Activated CD8-positive, alpha-beta memory T cell treated with anti-CD3 and anti-CD28 coated beads for 48 hours (primary cell): Measurements from ENCODE around the gene NAP1L5.

Experiments
- DNase-seq, 3 experiments: peaks; one replicate each; pipeline ENCODE4 v3.0.0-alpha.2; 2020; ENCODE audit warnings: low read depth in 2 of 3, low spot score in 2 of 3

NAP1L5 gene, protein sequence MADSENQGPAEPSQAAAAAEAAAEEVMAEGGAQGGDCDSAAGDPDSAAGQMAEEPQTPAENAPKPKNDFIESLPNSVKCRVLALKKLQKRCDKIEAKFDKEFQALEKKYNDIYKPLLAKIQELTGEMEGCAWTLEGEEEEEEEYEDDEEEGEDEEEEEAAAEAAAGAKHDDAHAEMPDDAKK

DNA sequence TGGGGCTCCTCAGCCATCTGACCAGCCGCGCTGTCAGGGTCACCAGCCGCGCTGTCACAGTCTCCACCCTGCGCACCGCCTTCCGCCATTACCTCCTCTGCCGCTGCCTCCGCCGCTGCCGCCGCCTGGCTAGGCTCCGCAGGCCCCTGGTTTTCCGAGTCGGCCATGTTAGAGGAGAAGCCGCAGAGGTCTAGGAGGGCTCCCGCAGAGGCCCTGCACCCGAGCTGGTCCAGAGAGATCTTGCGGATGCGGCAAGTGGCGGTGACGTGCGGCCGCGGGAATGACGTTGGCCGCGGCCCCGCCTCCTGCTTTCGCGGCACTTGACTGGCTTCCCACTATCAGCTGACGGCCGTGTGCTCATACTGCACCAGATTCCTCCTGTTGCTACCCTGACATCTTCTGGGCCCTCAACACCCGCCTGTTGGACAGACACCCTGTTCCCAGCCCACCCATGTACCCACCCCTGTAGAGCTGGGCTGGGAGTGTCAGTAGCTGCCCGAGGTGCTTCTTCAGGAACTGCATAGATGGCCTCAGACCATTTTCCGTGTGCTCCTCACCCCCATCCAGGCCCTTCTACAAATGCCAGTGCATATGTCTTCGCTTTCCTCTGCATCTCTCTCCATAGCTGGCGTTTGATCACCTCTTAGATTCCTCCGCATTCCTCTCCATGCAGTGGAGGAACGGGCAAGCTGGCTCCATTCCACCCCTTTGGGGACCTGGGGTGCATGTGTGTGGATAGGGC lies at the start of gene NAP1L5:
Gene NAP1L5 (minus strand): TSS at position 242 of the 742 bp plus-strand sequence. CDS start 75 bp downstream, at position 167.
- DNase-seq, result peak; percentile 21 to 46 (median 30)

DNA sequence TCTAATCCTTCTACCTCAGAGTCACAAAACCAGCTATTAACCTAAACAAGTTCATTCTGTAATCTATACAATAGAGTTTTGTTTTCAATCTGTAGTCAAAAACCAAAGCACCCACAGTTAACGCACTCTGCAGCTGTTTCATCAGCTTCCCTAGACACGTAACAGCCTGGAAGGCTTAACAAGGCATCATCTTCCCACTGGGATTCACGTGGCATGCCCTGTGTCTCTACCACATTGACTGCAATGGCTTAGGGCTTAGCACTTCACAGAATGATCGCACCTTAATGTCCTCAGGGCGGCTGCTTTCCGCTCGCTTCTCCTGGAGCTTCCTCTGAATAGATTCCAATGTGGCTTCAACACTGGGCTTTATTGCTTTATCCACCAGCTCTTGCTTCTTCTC lies 49.7 kb upstream of the NAP1L5 start:
- DNase-seq, result no peak

DNA sequence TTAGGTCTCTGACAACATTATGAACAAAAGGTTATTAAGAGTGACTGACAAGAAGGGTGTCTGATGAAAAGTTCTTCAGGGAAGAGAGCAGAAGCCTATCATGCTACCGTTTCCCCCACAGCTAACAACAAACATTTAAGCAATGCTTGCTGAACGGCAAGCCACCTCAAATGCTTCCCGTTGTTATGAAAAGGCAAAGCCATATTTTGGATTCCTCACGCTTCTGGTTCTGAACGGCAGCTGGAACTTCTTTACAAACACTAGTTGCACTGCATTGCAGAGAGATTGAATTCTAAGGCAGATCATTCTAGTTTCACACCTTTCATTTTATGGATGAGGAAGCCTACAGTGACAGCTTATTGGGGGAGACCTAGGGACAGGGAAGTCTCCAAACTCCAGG lies 48.6 kb upstream of the NAP1L5 start:
- DNase-seq, result no peak

DNA sequence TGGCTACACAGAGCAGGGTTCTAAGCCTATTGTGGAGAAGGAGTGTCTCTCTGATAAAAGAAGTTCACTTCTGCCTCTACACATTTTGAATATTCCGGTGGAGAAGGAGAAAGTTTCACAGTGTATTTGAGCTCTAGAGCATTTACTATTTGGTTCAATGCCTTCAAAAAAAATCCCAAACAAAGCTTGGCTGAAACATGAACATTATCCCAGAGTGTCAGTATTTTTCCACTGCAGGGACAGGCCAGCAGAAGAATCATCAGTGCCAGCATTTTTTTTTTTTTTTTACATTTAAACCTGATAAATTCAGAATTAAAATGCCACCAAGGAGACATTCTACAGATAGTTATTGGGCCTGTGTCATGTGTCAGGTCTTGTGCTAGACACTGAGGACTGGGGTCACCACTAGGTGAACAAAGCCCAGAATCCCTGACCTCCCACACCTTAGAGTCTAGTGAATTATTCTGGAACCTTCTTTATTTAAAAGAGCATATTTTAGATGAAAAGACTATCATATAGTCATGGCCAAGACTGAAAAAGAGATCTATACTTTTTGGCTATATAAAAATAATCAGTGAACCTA lies 48.0 kb upstream of the NAP1L5 start:
- no peak for DNase-seq

DNA sequence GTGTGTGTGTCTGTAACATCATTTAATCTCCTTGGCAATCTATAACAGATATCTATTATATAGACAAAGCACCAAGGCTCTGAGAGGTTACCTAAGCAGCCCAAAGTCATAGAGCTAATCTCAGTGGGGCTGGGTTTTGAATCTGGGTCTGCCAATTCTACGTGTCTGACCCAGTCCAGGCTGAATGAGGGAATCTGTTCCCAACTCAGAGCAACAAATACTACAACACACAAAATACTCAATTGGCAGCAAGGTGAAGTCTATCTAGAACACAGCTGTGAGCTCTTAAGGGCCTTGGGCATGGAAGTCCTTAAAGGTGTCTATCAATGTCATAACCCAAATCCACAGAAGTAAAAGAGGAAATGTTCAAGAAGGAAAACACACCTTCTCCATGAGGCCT lies 47.5 kb upstream of the NAP1L5 start:
- no peak for DNase-seq

DNA sequence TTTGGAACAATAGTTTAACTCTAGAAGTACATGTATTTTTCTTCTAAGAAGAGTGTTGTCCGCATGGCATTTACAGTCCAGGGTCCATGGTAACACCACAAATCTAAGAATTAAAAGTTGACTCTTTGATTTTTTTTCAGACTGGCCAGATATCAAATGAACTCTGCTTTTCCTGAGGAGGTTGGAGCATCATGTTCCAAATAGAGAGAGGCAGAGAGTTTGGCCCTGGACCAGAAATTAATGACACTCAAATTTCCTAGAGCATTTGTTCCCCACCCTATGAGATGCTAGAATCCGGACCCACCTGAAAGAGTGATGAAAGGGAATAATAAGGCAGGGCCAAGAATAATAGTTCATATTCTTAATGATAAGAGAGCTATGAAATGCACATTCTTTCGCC lies 47.0 kb upstream of the NAP1L5 start:
- no peak for DNase-seq

DNA sequence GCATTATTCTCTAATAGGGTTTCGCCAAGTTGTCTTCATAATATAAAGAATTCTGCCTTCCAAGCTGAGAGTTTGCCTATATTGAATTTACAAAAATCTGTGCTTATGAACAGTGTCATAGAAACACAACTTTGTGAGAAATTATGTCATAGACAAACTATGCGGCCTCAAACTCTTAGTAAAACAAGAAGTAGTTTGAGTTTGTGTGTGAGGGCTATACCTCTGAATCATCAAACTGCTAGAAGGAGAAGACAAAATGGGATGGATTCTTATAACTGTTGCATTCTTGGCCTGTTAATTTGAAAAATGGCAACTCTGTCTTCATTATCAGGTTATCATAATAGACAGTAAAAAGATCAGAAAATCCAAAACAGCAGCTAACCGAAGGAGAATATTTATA lies 46.1 kb upstream of the NAP1L5 start:
- DNase-seq, result no peak

DNA sequence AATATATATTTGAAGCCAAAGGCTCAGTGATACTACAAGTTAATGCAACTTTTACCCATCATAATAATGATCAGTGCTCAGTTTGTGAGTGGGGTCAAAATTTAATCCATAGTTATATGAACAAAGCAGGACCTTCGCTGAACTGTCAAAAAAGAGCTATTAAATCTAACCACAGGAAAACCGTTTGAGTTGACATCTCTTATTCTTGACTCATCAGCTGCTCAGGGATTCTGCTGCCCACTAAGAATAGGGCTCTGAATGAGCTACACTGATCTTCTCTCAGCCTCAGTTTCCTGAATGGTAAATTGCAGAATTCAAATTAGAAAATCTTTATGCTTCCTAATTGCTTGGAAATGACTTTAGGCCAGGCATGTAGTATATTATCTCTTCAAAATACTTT lies 44.9 kb upstream of the NAP1L5 start:
- DNase-seq, result no peak

DNA sequence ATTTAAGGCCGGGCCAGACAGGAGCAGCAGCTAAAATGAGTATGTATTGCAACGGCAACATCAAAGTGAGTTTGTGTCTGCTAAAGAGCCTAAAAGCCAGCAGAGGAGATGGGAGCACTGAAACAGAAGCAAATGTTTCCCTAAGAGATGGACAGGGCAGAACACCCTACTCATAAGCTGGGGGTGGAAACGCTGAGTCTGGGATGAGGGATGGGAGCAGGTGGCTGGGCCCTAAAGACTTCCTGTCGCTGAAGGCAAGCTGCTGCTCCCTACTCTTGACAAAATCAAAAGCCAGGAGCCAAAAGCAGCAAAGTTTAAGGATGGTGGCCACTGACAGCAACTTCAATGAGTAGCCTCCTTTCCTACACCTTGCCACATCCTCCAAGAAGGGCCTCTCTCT lies 40.6 kb upstream of the NAP1L5 start:
- no peak for DNase-seq

DNA sequence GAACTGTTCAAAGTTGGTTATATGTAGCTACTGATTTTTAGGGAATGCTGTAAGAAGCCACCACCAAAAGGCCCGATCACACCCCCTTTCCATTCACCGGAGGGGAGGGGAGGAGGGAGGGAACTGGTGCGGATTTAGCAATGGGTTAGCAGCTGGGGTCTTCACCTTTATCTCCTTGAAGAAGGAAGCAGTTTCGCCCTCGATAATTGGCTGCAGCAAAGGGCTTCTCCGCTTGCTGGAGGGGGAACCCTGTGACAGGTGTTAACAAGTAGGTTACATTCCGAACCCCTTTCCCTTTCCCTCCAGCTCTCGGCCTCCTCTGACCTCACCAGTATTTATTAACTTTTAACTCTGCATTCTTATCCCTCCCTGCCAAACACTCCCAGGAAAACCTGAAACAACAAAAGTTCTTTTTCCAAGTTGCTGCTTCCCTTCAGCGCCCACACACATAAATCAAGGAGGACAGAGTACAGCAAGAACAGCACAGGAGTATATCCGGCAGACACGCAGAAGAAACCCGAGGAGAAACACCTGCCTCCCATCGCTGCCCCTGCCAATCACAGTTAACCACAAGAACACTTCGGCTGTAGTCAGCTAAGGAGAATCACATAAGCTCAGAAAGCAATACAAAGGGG lies 39.8 kb upstream of the NAP1L5 start:
- DNase-seq, result no peak

DNA sequence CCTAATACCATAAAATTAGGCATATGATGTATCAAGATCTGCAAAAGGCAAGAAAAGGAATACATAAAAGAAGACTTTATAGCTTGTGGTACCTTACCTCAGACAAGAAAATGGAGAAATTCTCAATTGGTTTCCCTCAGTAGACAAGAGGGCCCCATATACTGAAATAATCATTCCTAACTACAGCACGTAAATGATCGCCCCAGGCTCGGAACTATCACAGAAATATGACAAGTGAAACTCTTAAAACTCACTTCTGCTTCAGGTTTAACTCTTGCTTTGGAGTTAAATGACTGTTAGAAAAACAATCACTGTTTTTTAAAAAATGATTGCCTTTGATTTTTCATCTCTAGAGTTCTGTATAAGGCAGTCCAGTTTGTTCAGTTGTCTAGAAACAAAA lies 38.6 kb upstream of the NAP1L5 start:
- no peak for DNase-seq

DNA sequence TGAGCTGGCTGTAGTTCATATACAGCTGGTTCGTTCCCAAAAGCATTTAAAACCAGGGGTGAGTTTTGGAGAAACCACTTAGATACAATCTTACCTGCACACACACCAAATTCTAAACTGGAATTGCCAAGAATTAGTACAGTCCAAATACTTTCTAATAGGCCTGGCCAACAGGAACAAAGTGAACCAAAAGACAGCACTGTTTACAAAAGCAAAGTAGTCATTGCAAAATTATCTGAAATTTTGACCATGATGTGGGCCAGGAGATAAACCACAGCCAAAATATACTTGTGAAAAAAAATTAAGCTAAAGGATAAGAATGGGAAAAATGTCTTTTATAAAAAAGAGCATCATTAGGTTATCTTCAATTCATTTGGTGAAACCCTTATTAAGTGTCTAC lies 37.9 kb upstream of the NAP1L5 start:
- DNase-seq, result no peak

DNA sequence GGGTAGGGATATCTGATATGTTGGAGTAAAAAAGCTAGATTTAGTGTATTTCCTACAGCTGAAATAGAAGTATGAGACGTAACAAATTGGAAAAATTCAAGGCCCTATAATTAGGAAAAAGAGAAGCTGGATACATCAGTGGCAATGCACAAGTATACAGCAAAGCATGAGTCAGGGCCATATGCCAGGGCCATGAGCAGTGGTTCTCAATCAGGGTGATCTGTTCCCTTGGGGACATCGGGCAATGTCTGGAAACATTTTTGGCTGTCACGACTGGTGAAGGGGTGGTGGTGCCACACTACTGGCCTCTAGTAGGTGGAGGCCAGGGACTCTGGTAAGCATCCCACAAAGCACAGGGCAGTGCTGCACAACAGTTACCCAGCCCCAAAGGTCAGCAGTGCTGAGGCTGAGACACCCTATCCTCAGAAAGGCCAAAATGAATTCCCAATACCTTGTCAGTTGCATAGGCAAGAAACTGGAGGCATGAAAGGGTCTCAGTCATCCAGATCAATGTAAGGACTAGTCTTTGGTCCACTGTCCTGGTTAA lies 36.8 kb upstream of the NAP1L5 start:
- DNase-seq, result no peak

DNA sequence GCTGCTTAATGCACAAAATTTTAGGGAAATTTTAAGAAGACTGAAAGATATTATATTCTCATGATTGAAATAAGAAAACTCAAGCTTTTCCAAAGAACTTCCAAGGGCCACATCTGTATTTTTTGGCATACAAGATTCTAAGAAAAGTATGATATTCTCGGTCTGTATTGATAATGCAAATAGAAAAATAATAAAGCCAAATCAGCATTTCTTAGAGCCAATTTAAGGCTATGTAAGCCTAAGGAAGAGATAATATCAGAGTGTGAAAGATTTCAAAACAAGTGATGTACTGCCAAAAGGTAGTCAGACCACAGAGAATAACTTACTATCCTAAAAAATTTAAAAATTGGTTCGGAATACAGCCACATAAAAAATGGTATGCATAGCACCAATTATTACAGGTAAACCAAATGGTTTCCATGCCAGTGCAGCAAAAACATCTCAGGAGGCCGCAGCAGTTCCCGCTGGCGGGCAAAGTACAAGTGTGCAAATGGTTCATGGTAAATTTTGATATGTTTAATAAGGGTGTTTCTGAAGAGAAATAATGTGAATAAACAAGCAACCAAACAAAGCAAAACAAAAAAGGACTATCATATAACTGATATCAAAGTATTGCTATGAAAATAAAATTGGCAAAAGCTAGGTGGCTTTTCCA lies 35.2 kb upstream of the NAP1L5 start:
- no peak for DNase-seq

DNA sequence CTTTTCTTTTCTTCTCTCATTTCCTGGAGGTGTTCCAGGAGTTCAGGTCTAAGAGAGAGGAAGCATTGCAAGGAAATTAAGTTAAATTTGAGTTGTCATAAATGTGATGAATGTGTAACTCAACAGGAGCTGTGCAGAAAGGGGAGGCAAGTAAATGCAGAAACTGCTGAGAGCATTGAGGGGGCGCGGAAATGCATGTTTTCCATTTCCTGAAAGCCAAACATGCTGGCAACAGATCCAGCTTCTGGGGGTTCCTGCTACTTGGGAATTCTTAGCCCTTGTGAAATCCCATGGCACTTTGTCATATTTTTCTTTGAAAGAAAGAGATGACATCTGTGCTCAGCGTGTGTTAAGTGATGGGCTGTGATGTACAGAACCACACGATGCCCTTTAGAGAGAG lies 33.8 kb upstream of the NAP1L5 start:
- no peak for DNase-seq

DNA sequence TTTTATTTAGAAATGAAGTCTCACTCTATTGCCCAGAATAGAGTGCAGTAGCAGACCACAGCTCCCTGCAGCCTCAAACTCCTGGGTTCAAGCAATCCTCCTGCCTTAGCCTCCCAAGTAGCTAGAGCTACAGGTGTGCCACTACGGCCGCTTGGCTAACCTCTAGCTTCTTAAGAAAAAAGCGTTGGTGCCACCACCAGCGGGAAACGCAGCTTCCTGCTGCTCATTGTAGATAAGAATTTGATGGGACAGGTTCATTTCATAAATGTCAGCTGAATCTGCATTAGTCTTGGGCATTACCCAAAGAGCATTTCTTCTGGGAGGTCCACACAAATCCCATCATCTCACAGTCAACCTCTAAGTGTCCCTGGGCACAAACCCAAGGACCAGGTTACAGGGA lies 33.2 kb upstream of the NAP1L5 start:
- DNase-seq, result no peak

DNA sequence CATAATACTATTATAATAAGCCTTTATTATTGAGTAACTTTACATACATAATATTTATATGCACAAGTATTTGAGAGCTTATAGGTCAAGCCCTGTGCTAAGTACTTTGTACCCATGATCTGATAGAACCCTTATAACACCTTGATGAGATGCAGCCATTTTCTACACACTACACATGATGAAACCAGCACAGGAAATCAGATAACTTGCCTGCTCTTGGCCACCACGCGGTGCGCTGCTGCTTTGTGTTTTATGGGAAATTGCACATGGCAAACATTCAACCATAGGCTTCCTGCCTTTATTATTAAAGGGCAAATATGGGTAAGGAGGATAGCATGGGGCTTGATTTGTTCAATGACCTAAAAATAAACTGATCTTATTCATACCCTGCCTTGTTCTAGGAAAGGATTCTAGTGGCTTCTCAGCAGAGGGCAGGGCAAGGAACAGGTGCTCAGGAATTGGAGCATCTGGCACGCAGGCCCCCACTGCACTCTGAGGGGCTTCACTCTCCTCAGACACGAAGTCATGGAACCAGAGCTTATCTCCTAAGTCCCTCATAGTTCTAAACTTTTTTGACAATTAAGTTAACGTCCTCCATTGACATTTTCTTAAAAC lies 31.6 kb upstream of the NAP1L5 start:
- no peak for DNase-seq

DNA sequence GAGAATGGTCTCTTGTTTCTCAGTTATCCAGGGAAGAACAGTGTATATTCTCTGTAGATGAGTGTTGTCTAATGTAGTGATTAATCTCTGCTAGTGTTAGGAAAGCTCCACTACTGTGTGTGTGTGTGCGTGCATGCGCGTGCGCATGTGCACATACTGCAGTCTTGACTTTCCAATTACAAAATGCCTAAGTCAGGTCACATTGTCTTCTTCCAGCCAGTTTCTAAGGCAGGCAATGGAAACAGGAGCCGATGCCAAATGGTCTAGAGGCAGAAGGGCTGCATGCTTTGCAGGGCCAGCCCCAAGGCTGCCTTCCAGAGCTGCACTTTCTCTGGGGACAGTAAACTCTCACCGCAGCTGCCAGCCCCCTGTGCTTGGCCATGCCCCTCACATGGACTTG lies 30.5 kb upstream of the NAP1L5 start:
- DNase-seq, result no peak

DNA sequence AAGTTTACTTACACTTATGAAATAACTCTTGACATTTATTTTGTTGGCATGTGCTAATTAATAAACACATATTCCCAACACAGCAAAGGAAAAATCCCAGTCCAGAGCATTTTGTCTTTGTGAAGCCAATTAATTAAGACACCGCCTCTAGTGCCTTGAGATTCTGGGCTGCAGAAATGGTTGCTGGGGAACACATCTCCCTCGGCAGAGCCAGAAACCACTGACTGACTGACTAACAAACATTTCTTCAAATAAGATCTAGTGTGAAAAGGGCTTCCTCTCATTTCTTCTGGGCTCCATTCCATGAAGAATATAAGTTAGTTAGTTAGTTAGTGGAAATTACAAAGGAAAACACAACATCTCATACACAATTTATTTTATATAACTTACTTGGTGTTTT lies 28.4 kb upstream of the NAP1L5 start:
- DNase-seq, result no peak

DNA sequence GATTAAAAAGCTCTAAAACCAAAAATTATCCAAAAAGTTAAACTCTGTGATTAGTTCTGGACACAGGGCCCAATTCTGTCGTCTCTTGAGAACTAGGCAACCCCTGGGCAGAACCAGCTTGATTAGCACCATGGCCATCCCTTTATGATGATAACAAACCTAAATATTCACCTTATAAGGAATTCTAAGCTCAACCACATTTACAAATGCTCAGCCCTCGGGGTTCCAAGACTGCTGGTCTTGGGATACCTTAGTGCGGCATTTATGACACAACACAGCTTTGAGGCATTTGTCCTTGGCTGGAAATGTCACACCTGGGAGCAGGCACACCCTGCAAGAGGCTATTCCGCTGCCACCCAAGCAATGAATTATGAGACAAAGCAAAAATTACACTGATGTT lies 27.5 kb upstream of the NAP1L5 start:
- DNase-seq, result no peak

DNA sequence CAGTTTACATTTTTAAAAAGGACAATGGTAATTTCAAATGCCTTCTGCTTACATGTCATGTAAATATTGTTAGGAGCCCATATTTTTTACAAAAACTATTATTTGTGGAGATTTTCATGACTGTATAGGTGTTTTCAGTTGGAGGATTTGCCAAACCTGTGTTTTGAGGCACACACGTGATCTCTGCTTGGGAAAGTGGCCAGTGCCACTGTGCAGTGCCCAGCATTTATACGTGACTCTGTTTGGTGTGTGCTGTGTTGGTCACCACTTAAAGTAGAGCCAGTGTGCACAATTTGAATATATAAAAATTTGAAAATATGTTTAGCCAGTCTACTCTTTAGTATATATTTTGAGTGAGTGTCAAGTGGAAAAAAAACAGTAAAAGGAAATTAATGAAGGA lies 26.8 kb upstream of the NAP1L5 start:
- no peak for DNase-seq
